MM.1S (cell line): ENCODE measurements around the gene TTC7B.

Experiments used
- DNase-seq: peaks from one replicate; pipeline ENCODE4 v3.0.0-alpha.2; 2015
- H2AFZ ChIP-seq: fragments of 300-600 bp; sonication (generic); 2 replicates; pipeline ENCODE4 v1.6.0; 2016; ENCODE audit warnings: antibody characterized with exemption, low read length
- H3F3A ChIP-seq: fragments of 300-600 bp; sonication (generic); 2 replicates; pipeline ENCODE4 v1.6.1; 2016; ENCODE audit warnings: mild to moderate bottlenecking, antibody characterized with exemption, low read length, moderate library complexity, mixed read lengths; ENCODE audit not compliant: insufficient read depth
- H3K27ac ChIP-seq: fragments of 300-600 bp; sonication (generic); 2 replicates; pipeline ENCODE4 v1.5.1; 2016; ENCODE audit warnings: mild to moderate bottlenecking, low read length
- H3K27me3 ChIP-seq: fragments of 300-600 bp; sonication (generic); replicated peaks from 2 replicates; pipeline ENCODE4 v1.6.0; 2016; ENCODE audit warnings: low read length; ENCODE audit not compliant: insufficient read depth
- H3K36me3 ChIP-seq: fragments of 300-600 bp; sonication (generic); replicated peaks from 2 replicates; pipeline ENCODE4 v1.6.1; 2016; ENCODE audit warnings: mild to moderate bottlenecking, low read length, mixed read lengths; ENCODE audit not compliant: insufficient read depth
- H3K4me1 ChIP-seq: fragments of 300-600 bp; sonication (generic); 2 replicates; pipeline ENCODE4 v1.6.1; 2016; ENCODE audit warnings: low read length, mixed read lengths
- H3K4me2 ChIP-seq: fragments of 300-600 bp; sonication (generic); 2 replicates; pipeline ENCODE4 v1.6.0; 2016; ENCODE audit warnings: low read depth, low read length
- H3K4me3 ChIP-seq: fragments of 300-600 bp; sonication (generic); 2 replicates; pipeline ENCODE4 v1.5.1; 2016; ENCODE audit warnings: low read length, mixed read lengths
- H3K79me2 ChIP-seq: fragments of 300-600 bp; sonication (generic); 2 replicates; pipeline ENCODE4 v1.6.1; 2016; ENCODE audit warnings: mixed run types, low read length, mixed read lengths
- H3K9ac ChIP-seq: fragments of 300-600 bp; sonication (generic); 2 replicates; pipeline ENCODE4 v1.6.1; 2016; ENCODE audit warnings: low read length, mixed read lengths
- H3K9me2 ChIP-seq: fragments of 300-600 bp; sonication (generic); replicated peaks from 2 replicates; pipeline ENCODE4 v1.6.1; 2016; ENCODE audit warnings: mild to moderate bottlenecking, low read length, mixed read lengths; ENCODE audit not compliant: insufficient read depth
- H3K9me3 ChIP-seq: fragments of 300-600 bp; sonication (generic); replicated peaks from 2 replicates; pipeline ENCODE4 v1.6.1; 2016; ENCODE audit warnings: mild to moderate bottlenecking, low read length, mixed read lengths; ENCODE audit not compliant: insufficient read depth
- H4K20me1 ChIP-seq: fragments of 300-600 bp; sonication (generic); 2 replicates; pipeline ENCODE4 v1.6.1; 2016; ENCODE audit warnings: mild to moderate bottlenecking, low read length, moderate library complexity, mixed read lengths; ENCODE audit not compliant: insufficient read depth
- EZH2 ChIP-seq: fragments of 300-600 bp; sonication (generic); optimal IDR thresholded peaks from 2 replicates; pipeline ENCODE3; 2017; ENCODE audit warnings: low read depth, mild to moderate bottlenecking, antibody characterized with exemption, low read length, mixed read lengths
- EZH2phosphoT487 ChIP-seq: fragments of 300-600 bp; sonication (generic); IDR thresholded peaks from 2 replicates; pipeline ENCODE4 v1.6.1; 2018; ENCODE audit warnings: antibody characterized with exemption, low read length
- TF ChIP-seq, protein P1 (sequence below): fragments of 300-600 bp; sonication (generic); IDR thresholded peaks from 2 replicates; pipeline ENCODE4 v1.5.1; 2016; ENCODE audit warnings: antibody characterized with exemption, low read length, mixed read lengths

Gene TTC7B

DNA sequence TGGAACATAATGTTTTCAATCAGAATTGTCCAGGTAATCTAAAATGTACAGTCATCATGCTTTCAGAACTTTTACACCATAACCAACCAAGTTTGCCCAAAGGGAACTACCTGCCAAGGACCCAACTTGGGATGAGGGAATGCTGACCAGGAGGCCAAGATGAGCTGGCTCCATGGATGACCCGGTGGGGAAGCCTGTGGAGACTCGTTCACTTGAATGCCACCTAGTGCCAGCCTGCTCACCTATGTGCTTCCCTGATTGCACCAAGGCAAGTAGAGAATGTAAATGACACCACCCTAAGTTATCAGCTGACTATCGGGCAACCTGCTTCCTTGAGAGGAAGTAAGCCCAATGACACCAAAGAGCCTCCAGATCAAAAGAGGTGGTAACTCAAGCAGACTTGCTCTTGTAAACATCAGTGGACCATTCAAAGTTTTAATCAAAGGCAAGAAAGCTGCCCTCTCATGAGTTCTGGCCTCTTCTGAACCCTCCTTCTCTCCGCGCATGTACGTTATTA lies 137.3 kb downstream of the TTC7B start:
- no peak overlapping the region for H3K27ac ChIP-seq
- H3K79me2 ChIP-seq: no peaks in the 10 kb centered on the region
- no peak overlapping the region for H3K4me2 ChIP-seq
- TF ChIP-seq EZH2 (no peak), EZH2phosphoT487 (no peak)
- TF ChIP-seq, protein P1, sequence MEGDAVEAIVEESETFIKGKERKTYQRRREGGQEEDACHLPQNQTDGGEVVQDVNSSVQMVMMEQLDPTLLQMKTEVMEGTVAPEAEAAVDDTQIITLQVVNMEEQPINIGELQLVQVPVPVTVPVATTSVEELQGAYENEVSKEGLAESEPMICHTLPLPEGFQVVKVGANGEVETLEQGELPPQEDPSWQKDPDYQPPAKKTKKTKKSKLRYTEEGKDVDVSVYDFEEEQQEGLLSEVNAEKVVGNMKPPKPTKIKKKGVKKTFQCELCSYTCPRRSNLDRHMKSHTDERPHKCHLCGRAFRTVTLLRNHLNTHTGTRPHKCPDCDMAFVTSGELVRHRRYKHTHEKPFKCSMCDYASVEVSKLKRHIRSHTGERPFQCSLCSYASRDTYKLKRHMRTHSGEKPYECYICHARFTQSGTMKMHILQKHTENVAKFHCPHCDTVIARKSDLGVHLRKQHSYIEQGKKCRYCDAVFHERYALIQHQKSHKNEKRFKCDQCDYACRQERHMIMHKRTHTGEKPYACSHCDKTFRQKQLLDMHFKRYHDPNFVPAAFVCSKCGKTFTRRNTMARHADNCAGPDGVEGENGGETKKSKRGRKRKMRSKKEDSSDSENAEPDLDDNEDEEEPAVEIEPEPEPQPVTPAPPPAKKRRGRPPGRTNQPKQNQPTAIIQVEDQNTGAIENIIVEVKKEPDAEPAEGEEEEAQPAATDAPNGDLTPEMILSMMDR: no peak
- no peaks in the 10 kb centered on the region for H3K4me1 ChIP-seq
- H3K9me2 ChIP-seq: no peaks in the 10 kb centered on the region
- H3K36me3 ChIP-seq: no peaks in the 10 kb centered on the region
- no peaks in the 10 kb centered on the region for H3F3A ChIP-seq
- no peak overlapping the region for H3K4me3 ChIP-seq
- DNase-seq: no peak
- no peaks in the 10 kb centered on the region for H3K9me3 ChIP-seq
- no peak overlapping the region for H2AFZ ChIP-seq
- H3K9ac ChIP-seq: no peak overlapping the region
- H3K27me3 ChIP-seq: no peaks in the 10 kb centered on the region
- H4K20me1 ChIP-seq: no peaks in the 10 kb centered on the region

GRCh38 chr14:90678420-90678819 lies 137.8 kb downstream of the TTC7B start:
- Histone ChIP-seq H3K4me1 (no peaks in the 10 kb centered on the region), H3K36me3 (no peaks in the 10 kb centered on the region)
- TF ChIP-seq, protein P1: no peak

DNA sequence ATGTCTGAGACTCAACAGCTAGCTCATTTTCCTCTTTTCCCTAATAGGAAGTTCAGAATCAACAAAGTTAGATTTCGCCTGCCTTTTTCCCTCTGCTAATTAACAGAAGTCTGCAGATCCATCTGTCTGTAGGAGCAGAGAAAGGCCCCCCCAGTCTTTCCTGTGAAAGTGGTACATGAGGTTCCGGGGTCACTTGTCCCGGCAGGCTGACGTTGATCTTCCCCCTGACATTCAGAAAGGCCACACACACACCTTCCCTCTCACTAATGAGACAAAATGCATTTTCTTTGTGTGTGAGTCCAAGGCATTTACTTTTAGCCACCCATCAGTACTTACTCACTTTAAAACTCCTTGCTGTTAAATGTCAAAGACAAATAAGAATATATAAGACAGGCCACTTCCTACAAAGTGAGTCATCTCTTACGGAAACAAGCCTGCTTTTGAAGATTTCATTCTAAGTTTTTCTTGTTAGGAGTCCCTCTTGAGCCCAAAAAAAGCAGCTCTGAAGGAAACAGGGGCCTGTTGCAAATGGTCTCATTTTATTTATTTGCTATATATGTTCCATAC lies 138.7 kb downstream of the TTC7B start:
- Histone ChIP-seq H3K9ac (no peak overlapping the region), H3K4me1 (no peaks in the 10 kb centered on the region), H3K4me2 (no peak overlapping the region), H2AFZ (no peak overlapping the region), H3K36me3 (no peaks in the 10 kb centered on the region), H3K79me2 (no peaks in the 10 kb centered on the region), H3K9me2 (no peaks in the 10 kb centered on the region), H3K9me3 (no peaks in the 10 kb centered on the region), H3K27ac (no peak overlapping the region), H3K4me3 (no peak overlapping the region), H3F3A (no peaks in the 10 kb centered on the region), H4K20me1 (no peaks in the 10 kb centered on the region), H3K27me3 (no peaks in the 10 kb centered on the region)
- no peak for DNase-seq
- TF ChIP-seq, protein P1: no peak
- TF ChIP-seq EZH2phosphoT487: no peak
- no peak for TF ChIP-seq EZH2

More at GRCh38 chr14:90678420-90678819, 137.8 kb downstream of the TTC7B start:
- Histone ChIP-seq H3K27me3 (no peaks in the 10 kb centered on the region), H3K9me3 (no peaks in the 10 kb centered on the region), H3K9me2 (no peaks in the 10 kb centered on the region), H4K20me1 (no peaks in the 10 kb centered on the region), H2AFZ (no peak overlapping the region), H3F3A (no peaks in the 10 kb centered on the region), H3K27ac (no peak overlapping the region), H3K79me2 (no peaks in the 10 kb centered on the region), H3K4me3 (no peak overlapping the region), H3K9ac (no peak overlapping the region), H3K4me2 (no peak overlapping the region)
- no peak for DNase-seq
